ENCODE data around the gene ZC3H12D.
"Not testable (repeated sequence)": the region's sequence is repeated elsewhere in the genome, so short reads cannot be mapped to it uniquely, and the experiment has no call there.

ZC3H12D gene

GRCh38 chr6:149483849-149484655, 762 bp downstream of the ZC3H12D start:
- DNase-seq (ENCODE audit: low spot score): no peak

DNA sequence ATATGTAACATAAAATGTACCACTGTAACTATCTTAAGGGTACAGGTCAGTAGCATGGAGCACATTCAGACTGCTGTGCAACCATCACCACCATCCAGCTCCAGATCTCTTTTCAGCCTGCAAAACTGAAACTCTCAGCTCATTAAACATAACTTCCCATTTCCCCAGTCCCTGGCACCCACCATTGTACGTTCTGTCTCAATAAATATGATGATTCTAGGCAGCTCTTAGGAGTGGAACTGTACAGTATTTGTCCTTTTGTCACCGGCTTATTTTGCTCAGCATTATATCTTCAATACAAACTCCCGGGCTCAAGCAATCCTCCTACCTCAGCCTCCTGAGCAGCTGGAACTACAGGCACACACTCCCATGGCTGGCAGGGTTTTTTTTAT, 1.5 kb downstream of the ZC3H12D start:
- DNase-seq (ENCODE audit: low spot score): no peak

DNA sequence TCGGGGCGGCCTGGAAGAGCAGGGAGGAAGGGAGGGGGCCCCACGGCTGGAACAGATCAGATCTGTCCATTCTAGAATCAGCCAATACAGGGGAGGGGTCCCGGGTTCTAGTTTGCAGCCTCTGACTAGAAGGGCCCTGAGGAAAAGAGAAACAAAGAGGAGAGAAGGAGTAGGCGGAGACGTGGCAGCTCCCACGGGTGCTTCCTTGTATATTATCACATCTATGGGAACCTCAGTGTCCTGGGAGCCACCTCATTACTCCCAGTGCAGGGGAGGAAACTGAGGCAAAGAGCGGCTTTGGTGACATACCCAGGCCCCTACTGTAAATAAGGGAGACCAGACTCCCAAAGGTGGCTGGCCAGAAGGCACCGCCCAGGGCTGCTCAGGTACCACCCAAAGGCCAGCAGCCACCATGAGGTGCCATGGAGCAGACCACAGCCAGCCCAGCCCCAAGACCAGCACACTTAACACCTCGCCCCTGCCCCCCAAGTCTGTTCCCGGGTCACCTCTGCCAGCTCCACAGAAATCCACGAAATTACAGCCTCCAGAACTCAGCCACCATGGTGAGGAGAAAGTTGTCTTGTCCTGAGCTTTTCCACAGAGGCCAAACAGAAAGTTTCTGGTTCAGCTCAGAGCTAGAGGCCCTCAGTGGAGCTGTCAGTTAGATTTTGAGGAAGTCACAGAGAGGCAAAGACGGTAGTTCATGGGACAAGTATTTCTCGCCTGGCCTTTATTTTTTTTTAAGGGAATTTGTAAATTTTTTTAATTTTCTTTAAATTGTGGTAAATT, 2.1 kb downstream of the ZC3H12D start:
- no peak for DNase-seq (ENCODE audit: low spot score)

GRCh38 chr6:149480502-149481280, 4.1 kb downstream of the ZC3H12D start:
- no peak for DNase-seq (ENCODE audit: low spot score)

DNA sequence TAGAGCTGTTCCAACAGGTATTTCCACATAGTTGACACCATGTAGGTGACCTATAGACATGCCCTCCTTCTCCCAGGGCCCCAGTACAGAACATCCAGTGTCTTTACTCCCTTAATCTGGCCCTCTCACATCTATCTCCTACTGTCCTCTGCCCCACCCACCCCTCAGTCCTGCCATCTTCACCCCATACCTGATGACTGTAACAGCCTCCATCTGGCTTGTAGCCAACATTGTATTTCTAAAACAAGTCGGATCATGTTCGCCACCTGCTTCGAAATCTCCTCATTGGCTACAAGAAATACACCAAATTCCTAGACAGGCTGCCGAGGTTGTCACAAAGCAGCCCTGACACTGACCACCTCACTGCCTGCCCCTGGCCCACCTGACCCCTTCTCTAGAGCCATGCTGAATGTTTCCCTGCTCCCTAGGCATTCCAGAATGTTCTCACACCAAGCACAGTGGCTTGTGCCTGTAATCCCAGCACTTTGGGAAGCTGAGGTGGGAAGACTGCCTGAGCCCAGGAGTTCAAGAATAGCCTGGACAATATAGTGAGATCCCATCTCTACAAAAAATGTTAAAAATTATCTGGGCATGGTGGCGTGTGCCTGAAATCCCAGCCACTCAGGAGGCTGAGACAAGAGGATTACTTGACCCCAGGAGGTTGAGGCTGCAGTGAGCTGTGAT, 6.0 kb downstream of the ZC3H12D start:
- no peak for DNase-seq (ENCODE audit: low spot score)

DNA sequence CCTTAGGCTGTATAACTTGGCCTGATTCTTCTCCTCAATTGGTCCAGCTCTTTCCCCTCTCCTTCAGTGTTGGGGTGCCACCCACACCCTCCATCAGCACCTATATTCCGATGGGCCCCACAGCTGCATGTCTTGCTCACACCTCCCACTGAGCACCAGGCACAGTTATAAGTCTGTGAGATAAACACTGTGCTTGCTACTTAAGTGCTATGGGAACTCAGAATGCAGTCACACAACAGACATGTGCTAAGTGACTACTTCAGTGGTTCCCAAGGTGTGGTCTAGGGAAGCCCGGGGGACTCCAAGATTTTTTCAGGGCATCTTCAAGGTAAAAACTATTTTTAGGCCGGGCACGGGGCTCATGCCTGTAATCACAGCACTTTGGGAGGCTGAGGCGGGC, 7.3 kb downstream of the ZC3H12D start:
- DNase-seq (ENCODE audit: low spot score): no peak

DNA sequence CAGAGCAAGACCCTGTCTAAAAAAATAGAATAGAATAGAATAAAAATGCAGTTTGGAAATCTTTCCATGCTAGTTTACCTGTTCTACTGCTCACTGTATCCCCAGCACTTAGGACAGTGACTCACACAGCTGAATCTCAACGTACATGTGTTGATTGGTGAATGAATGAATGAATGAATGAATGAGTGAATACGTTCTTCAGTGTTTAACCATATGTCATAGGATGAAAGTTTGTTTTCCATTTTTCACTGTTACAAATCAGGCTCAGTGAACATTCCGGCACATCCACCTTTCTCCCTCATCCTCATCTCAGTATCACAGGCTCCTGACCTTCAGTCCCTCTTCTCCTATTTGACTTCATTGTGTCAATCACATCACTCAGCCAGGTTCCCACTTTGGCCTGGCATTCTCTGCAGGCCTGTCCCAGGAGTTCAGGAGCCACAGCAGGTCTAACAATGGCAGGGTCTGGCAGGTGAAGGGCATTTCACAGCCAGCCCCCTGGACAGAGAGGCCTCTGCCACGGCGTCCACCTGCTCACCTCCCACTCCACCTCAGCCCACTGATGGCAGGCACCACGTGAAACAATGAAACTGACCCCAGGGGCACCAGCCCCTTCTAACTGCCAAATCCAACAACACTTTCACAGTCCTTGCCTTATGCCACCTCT, 7.9 kb downstream of the ZC3H12D start:
- no peak for DNase-seq (ENCODE audit: low spot score)

GRCh38 chr6:149474108-149474935, 10.5 kb downstream of the ZC3H12D start:
- no peak for DNase-seq (ENCODE audit: low spot score)

DNA sequence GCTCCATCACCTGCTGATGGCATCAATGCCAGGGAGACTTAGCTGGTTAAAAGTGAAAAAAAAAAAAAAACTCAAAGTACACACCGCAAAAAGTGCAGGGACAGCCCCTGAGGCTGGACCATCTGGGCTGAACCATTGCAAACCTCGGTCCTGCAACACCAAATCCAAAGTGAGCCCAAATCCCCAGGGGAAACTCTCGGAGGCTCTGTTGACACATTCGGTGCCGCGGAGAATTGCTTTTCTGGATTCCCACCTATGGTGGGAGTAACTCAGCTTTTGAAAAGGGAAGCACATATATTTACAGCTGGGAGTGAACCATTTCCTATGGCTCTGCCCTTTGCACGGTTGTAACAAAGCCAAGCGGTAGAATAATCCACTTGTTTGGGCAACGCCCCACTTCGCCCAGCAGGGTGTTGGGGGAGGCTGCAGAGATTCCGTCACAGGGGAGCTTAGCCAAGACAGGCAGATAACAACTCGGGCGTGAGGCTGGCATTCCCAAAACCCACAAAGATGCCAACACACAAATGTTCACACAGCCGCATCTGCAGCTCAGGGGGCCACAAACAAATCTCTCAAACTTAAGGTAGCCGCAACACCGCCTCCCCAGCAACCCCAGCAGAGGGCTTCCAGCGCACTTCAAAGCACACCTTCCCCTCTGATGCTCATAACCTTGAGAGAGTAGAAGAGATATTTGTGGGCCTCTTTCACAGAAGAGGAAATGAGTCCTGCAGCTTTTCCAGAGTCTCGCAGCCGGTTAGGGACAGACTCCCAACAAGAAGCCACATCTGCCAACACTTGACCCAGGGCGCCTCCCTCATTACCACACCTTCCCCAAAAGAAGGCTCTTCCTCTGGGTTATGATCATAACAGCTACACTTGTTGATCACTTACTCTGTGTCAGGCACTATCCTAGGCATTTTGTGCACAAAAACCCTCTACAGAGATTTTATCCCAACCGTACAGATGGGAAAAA, 11.4 kb downstream of the ZC3H12D start:
- DNase-seq (ENCODE audit: low spot score): no peak

GRCh38 chr6:149472241-149472640, 12.6 kb downstream of the ZC3H12D start:
- no peak for DNase-seq (ENCODE audit: low spot score)

- DNase-seq (ENCODE audit: low spot score): no peak
Observed at GRCh38 chr6:149471801-149472200, 13.0 kb downstream of the ZC3H12D start.

GRCh38 chr6:149470948-149471347, 13.9 kb downstream of the ZC3H12D start:
- DNase-seq (ENCODE audit: low spot score): no peak

- no peak for DNase-seq (ENCODE audit: low spot score)
Observed at GRCh38 chr6:149468179-149468578, 16.6 kb downstream of the ZC3H12D start.

DNA sequence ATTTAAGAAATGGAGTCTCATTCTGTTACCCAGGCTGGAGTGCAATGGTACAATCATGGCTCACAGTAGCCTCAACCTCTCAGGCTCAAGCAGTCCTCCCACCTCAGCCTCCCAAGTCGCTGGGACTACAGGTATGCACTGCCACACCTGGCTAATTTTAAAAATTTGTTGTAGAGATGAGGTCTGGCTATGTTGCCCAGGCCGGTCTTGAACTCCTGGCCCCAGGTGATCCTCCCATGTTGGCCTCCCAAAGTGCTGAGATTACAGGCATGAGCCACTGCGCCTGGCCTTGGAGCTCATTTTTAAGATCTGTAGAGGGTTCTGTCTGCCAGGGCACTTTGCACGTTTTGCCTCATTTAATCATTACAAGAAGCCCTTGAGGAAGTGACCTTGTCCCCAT, 17.5 kb downstream of the ZC3H12D start:
- DNase-seq (ENCODE audit: low spot score): no peak

- DNase-seq (ENCODE audit: low spot score): no peak
Observed at GRCh38 chr6:149464411-149464810, 20.4 kb downstream of the ZC3H12D start.

GRCh38 chr6:149463781-149464180, 21.0 kb downstream of the ZC3H12D start:
- no peak for DNase-seq (ENCODE audit: low spot score)

DNA sequence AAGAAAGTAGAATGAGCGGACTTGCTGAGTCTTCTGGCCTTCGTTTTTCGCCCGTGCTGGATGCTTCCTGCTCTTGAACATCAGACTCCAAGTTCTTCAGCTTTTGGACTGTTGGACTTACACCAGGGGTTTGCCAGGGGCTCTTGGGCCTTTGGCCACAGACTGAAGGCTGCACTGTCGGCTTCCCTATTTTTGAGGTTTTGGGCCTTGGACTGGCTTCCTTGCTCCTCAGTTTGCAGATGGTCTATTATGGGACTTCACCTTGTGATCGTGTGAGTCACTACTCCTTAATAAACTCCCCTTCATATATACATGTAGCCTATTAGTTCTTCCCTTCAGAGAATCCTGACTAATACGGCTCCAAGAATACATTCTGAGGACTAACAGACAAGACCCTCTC, 22.1 kb downstream of the ZC3H12D start:
- not testable (repeated sequence) for DNase-seq (ENCODE audit: low spot score)

DNA sequence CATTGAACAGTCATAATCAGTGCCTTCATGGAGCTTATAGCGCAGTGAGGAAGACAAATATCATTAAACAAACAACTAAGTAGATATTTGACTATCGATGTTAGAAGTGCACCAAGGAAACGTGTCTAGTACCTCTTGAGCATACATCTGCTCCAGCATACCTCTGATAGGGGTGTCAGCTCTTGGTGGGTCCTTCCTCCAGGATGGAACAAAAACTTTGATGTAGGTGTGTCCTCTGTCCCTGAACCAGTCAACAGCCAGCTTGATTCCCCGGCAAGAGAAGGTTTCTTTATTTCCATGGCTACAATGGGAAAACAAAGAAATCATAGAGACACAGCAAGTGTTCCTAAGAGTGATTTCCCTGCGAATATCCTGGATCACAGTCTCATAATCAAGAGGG, 23.1 kb downstream of the ZC3H12D start:
- DNase-seq (ENCODE audit: low spot score): no peak

DNA sequence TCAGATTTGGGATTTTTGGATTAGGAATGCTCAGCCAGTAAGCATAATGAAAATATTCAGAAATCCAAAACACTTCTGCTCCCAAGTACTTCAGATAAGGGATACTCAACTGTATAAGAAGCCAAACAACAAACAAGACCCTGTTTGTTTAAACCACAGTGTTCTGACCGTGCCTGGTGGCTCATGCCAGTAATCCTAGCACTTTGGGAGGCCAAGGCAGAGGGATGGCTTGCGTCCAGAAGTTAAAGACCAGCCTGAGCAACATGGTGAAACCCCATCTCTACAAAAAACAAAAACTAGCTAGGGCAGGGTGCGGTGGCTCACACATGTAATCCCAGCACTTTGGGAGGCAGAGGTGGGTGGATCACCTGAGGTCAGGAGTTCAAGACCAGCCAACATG, 24.6 kb downstream of the ZC3H12D start:
- not testable (repeated sequence) for DNase-seq (ENCODE audit: low spot score)

Data from COLO829 (cell line).